GM20000 (cell line): ENCODE data around the gene C1QB.

Experiments used
- DNase-seq: peaks from one replicate; pipeline ENCODE4 v3.0.0; 2012; ENCODE audit warnings: low spot score
- TF ChIP-seq, protein P1 (sequence below): IDR thresholded peaks from 2 replicates; pipeline ENCODE4 v1.5.1; 2012; ENCODE audit warnings: mild to moderate bottlenecking, control low read depth; ENCODE audit errors: extremely low read depth, missing control alignments

The C1QB gene

DNA sequence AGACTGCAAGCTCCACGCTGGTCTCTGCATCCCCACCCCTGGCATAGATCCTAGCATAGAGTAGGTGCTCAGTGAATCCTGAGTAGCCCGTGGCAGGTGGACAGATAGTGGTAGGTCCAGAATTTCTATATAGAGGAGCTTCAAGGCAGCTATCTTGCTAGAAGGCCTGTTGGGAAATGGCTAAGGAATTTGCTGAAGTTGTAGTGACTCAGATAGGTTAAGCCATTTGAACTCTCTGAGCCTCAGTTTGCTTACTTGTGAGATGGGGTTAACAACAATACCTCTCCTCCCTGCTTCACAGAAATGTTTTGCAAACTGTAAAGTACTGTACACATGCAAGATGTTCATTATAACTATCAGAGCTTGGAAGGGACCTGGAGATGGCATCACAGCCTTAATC, 34.2 kb downstream of the C1QB start:
- no peak for DNase-seq
- TF ChIP-seq, protein P1, sequence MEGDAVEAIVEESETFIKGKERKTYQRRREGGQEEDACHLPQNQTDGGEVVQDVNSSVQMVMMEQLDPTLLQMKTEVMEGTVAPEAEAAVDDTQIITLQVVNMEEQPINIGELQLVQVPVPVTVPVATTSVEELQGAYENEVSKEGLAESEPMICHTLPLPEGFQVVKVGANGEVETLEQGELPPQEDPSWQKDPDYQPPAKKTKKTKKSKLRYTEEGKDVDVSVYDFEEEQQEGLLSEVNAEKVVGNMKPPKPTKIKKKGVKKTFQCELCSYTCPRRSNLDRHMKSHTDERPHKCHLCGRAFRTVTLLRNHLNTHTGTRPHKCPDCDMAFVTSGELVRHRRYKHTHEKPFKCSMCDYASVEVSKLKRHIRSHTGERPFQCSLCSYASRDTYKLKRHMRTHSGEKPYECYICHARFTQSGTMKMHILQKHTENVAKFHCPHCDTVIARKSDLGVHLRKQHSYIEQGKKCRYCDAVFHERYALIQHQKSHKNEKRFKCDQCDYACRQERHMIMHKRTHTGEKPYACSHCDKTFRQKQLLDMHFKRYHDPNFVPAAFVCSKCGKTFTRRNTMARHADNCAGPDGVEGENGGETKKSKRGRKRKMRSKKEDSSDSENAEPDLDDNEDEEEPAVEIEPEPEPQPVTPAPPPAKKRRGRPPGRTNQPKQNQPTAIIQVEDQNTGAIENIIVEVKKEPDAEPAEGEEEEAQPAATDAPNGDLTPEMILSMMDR: no peak

DNA sequence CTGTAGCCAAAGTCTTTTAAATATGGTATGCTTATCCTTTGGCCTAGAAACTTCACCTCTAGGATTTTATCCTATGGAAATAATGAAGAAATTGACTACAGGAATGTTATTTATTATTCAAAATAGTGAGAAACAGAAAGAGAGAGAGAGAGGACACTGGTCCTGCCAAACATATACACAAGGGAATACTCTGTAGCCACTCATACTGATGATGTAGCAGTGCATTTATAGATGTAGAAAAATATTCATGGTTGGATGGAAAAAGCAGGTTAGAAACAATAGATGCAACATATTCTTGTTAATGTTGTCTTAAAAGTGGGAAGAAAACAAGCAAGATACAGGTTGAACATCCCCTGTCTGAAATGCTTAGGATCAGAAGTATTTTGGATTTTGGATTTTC, 35.4 kb downstream of the C1QB start:
- TF ChIP-seq, protein P1: no peak
- DNase-seq: no peak

DNA sequence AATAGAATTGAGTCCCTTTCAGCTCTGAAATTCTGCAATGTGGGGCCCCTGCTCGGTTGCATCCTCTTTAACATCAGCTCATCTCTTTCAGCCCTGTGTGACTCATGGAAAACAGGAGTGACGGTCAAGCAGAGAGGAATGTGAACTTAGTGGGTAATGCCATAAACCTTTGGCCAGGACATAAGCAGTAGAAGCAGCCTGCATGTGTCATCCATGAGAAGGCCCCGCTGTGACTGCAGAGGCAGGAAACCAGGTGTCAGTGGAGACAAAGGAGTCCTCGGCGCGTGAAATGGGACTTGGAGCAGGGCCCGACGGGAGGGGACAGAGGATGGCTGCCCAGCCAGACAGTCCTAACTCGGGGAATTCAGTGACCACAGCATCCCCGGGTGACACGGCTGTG, 36.5 kb downstream of the C1QB start:
- DNase-seq: no peak
- TF ChIP-seq, protein P1: no peak

DNA sequence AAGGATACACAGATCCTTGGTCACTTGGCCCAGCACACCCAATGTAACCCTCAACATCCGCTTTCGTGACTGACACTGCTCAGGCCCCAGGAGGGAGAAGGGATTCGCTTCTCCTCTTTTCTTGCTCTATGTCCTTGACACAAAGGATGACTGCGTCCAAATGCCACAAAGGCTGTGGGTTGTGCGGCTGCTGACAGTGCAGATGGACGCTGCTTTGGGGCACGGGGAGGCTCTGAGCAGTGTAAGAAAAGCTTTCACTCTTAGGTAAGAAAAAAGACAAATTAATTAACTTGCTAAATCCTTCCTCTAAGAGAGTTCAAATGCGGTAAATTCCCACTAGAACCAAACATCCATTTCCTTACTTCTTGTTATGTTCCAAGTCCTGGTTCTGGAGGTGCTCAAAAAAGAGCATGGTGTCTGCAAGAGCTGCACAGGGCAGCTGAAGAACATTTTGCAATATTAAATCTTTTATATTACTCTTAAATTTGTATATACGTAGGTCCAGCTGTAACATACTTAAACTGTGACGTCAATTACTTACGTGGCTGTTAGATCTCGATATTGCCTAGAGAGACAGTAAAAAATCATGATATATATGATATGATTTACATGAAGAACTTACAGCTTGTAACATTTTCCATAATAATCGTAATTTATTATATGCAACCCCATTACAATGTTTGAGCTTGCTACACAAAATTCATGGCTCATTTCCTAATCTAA, 38.2 kb downstream of the C1QB start:
- DNase-seq: no peak
- TF ChIP-seq, protein P1: no peak

DNA sequence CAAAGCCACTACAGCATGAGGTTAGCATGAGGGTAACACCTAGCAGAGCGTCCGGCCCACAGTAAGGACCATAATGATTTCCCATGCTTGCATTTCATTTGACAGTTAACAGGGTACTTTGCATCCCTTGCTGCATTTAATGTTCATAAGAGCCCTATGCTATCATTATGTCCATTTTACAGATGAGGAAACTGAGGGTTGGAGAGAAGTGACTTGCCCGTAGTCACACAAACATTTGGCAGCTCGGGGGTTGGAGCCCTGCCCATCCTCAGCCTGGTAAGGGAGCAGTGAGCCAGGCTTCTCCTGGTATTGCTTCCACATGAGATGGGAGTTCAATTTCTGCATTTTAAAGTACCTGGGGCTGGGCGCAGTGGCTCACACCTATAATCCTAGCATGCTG, 41.1 kb downstream of the C1QB start:
- TF ChIP-seq, protein P1: no peak
- DNase-seq: no peak

DNA sequence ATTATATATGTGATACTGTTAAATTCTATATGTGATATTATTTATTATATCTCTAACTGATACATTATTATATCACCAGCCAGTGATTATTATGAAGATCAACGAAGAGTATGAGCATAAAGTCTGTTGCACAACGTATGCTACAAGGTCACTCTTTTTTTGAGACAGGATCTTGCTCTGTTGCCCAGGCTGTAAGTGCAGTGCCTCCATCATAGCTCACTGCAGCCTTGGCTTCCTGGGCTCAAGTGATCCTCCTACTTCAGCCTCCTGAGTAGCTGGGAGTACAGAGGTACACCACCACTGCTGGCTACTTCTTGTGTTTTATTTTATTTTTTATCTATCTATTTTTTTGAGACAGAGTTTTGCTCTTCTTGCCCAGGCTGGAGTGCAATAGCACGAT, 43.6 kb downstream of the C1QB start:
- TF ChIP-seq, protein P1: no peak
- DNase-seq: no peak

DNA sequence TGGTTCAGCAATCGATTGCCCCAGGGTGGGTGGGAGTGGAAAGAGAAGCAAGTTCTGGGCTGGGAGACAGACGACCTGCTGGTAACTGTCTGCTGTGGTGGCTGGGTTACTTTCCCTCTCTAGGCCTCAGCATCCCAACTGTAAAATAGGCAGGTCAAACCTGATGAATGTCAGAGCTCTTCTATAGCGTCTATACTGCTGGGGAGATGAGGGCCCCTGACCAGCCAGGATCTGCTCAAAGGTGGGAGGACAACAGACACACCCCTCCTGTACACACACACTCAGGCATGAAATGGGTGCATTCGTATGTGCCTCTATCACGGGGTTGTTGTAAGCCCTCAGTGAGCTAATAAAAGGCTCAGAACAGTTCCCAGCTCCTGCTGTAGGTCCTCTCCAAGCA, 44.9 kb downstream of the C1QB start:
- DNase-seq: no peak
- TF ChIP-seq, protein P1: no peak
